ENCODE results near the gene PLIN3. TPM values are rescaled to one million over a fixed set of nuclear protein-coding genes. Genes with fewer than 3 reads are reported as not detected.
"Not testable (repeated sequence)": the region's sequence is repeated elsewhere in the genome, so short reads cannot be mapped to it uniquely, and the experiment has no call there.

Gene PLIN3
- total RNA-seq, 1 donor from 2014 or later: 157 TPM

DNA sequence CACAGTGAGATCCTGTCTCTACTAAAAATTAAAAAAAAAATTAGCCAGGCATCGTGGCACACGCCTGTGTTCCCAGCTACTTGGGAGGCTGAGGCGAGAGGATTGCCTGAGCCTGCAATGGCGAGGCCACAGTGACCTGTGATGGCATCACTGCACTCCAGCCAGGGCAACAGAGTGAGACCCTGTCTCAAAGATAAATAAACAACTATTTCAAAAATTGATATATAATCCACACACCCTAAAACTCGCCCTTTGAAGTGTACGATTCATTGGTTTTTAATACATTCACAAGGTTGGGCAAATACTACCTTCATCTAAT, 23.9 kb downstream of the PLIN3 start:
- H3K4me2 ChIP-seq (ENCODE audit: low read length): no peak overlapping the region
- H3K4me3 ChIP-seq (ENCODE audit: insufficient read depth, low read depth, low read length): no peak overlapping the region
- peaks cover 34% of the 10 kb centered on the region for H3K36me3 ChIP-seq (ENCODE audit: insufficient read depth, low read length)
- H2AFZ ChIP-seq (ENCODE audit: low read depth, low read length): no peak overlapping the region
- FAIRE-seq (no peak), DNase-seq (ENCODE audit: low read depth) (no peak)
- no peaks in the 10 kb centered on the region for H3K27me3 Mint-ChIP-seq (ENCODE audit: low read depth, unreplicated experiment)
- no peak overlapping the region for H3K27ac ChIP-seq (ENCODE audit: low read depth, low read length)
- H3K9me3 Mint-ChIP-seq (ENCODE audit: unreplicated experiment): no peaks in the 10 kb centered on the region
- no peak overlapping the region for H3K9ac ChIP-seq (ENCODE audit: low read length)
- peaks cover 7% of the 10 kb centered on the region for H3K4me1 Mint-ChIP-seq (ENCODE audit: low read depth, unreplicated experiment)
- H3K27ac Mint-ChIP-seq (ENCODE audit: unreplicated experiment): no peak overlapping the region
- H3K36me3 Mint-ChIP-seq (ENCODE audit: low read depth, unreplicated experiment): peaks cover 28% of the 10 kb centered on the region
- peaks cover 7% of the 10 kb centered on the region for H3K4me1 ChIP-seq (ENCODE audit: insufficient read depth, low read length)
- no peak overlapping the region for H3K4me3 Mint-ChIP-seq (ENCODE audit: unreplicated experiment)
- no peaks in the 10 kb centered on the region for H3K9me3 ChIP-seq (ENCODE audit: insufficient read depth, low read depth, low read length)
- H3K79me2 ChIP-seq (ENCODE audit: insufficient read depth, low read length): no peaks in the 10 kb centered on the region
- no peaks in the 10 kb centered on the region for H3K27me3 ChIP-seq (ENCODE audit: insufficient read depth, low read length)
- H4K20me1 ChIP-seq (ENCODE audit: insufficient read depth, low read length): peaks cover 5% of the 10 kb centered on the region
- TF ChIP-seq, protein P1, sequence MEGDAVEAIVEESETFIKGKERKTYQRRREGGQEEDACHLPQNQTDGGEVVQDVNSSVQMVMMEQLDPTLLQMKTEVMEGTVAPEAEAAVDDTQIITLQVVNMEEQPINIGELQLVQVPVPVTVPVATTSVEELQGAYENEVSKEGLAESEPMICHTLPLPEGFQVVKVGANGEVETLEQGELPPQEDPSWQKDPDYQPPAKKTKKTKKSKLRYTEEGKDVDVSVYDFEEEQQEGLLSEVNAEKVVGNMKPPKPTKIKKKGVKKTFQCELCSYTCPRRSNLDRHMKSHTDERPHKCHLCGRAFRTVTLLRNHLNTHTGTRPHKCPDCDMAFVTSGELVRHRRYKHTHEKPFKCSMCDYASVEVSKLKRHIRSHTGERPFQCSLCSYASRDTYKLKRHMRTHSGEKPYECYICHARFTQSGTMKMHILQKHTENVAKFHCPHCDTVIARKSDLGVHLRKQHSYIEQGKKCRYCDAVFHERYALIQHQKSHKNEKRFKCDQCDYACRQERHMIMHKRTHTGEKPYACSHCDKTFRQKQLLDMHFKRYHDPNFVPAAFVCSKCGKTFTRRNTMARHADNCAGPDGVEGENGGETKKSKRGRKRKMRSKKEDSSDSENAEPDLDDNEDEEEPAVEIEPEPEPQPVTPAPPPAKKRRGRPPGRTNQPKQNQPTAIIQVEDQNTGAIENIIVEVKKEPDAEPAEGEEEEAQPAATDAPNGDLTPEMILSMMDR (IDR thresholded peaks at IDR 0.05; ENCODE audit: insufficient read depth, low read depth, low read length): no peak
- TF ChIP-seq EZH2 (IDR thresholded peaks at IDR 0.05; ENCODE audit: insufficient read depth, low read length): no peak

DNA sequence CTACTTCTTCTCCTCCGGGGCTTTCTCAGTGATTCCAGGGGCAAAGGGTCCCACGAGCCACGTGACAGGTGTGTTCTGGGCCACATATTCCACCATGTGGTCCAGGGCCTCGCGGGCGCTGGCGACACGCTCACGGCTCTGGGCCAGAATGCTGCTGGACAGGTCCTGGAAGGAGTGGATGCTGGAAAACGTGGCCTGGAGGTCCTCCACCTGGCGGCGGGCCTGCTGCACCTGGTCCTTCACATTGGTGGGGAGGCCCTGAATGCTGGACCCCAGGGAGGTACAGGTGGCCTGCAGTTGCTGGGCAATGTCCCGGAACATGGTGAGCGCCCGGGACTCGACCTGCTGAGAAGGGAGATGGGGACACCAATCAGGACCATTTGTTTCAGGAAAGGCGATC, 28.3 kb downstream of the PLIN3 start:
- Histone ChIP-seq H3K36me3 (ENCODE audit: insufficient read depth, low read length) (peaks cover 26% of the 10 kb centered on the region), H3K9me3 (ENCODE audit: insufficient read depth, low read depth, low read length) (no peaks in the 10 kb centered on the region), H3K27ac (ENCODE audit: low read depth, low read length) (no peak overlapping the region), H3K27me3 (ENCODE audit: insufficient read depth, low read length) (no peaks in the 10 kb centered on the region), H3K79me2 (ENCODE audit: insufficient read depth, low read length) (no peaks in the 10 kb centered on the region), H3K4me3 (ENCODE audit: insufficient read depth, low read depth, low read length) (no peak overlapping the region), H3K4me2 (ENCODE audit: low read length) (no peak overlapping the region), H4K20me1 (ENCODE audit: insufficient read depth, low read length) (no peaks in the 10 kb centered on the region), H3K4me1 (ENCODE audit: insufficient read depth, low read length) (peaks cover 5% of the 10 kb centered on the region), H3K9ac (ENCODE audit: low read length) (no peak overlapping the region), H2AFZ (ENCODE audit: low read depth, low read length) (no peak overlapping the region)
- FAIRE-seq (no peak), DNase-seq (ENCODE audit: low read depth) (no peak)
- TF ChIP-seq EZH2 (IDR thresholded peaks at IDR 0.05; ENCODE audit: insufficient read depth, low read length): no peak
- TF ChIP-seq, protein P1 (IDR thresholded peaks at IDR 0.05; ENCODE audit: insufficient read depth, low read depth, low read length): no peak
- Mint-ChIP-seq H3K9me3 (ENCODE audit: unreplicated experiment) (no peaks in the 10 kb centered on the region), H3K36me3 (ENCODE audit: low read depth, unreplicated experiment) (peaks cover 35% of the 10 kb centered on the region), H3K4me1 (ENCODE audit: low read depth, unreplicated experiment) (peaks cover 7% of the 10 kb centered on the region), H3K4me3 (ENCODE audit: unreplicated experiment) (no peak overlapping the region), H3K27me3 (ENCODE audit: low read depth, unreplicated experiment) (no peaks in the 10 kb centered on the region), H3K27ac (ENCODE audit: unreplicated experiment) (no peak overlapping the region)

DNA sequence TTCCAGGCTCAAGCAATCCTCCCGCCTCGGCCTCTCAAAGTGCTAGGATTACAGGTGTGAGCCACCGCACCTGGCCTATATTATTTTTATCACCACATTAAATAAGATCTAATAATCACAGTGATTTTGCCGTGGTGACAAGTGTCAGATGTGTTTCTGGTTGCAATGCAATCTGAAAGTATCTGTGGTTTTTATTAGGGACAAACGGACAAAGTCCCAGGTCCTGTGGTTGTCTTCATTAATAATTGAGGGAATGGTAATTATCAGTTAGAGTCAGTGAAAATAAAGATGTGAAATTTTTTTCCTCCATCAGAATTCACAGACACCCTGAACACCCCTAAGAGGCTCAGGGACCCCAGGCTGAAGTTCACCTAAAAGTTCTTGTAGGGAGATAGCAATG, 34.7 kb downstream of the PLIN3 start:
- Mint-ChIP-seq H3K27me3 (ENCODE audit: low read depth, unreplicated experiment) (no peaks in the 10 kb centered on the region), H3K4me3 (ENCODE audit: unreplicated experiment) (no peak overlapping the region), H3K9me3 (ENCODE audit: unreplicated experiment) (no peaks in the 10 kb centered on the region), H3K36me3 (ENCODE audit: low read depth, unreplicated experiment) (peaks cover 7% of the 10 kb centered on the region), H3K27ac (ENCODE audit: unreplicated experiment) (no peak overlapping the region), H3K4me1 (ENCODE audit: low read depth, unreplicated experiment) (no peaks in the 10 kb centered on the region)
- Histone ChIP-seq H4K20me1 (ENCODE audit: insufficient read depth, low read length) (peaks cover 23% of the 10 kb centered on the region), H3K27ac (ENCODE audit: low read depth, low read length) (no peak overlapping the region), H3K79me2 (ENCODE audit: insufficient read depth, low read length) (peaks cover 33% of the 10 kb centered on the region), H2AFZ (ENCODE audit: low read depth, low read length) (no peak overlapping the region), H3K4me3 (ENCODE audit: insufficient read depth, low read depth, low read length) (no peak overlapping the region), H3K9me3 (ENCODE audit: insufficient read depth, low read depth, low read length) (no peaks in the 10 kb centered on the region), H3K9ac (ENCODE audit: low read length) (no peak overlapping the region), H3K36me3 (ENCODE audit: insufficient read depth, low read length) (peaks cover 5% of the 10 kb centered on the region), H3K27me3 (ENCODE audit: insufficient read depth, low read length) (no peaks in the 10 kb centered on the region), H3K4me2 (ENCODE audit: low read length) (no peak overlapping the region), H3K4me1 (ENCODE audit: insufficient read depth, low read length) (peaks cover 11% of the 10 kb centered on the region)
- TF ChIP-seq, protein P1 (IDR thresholded peaks at IDR 0.05; ENCODE audit: insufficient read depth, low read depth, low read length): no peak
- TF ChIP-seq EZH2 (IDR thresholded peaks at IDR 0.05; ENCODE audit: insufficient read depth, low read length): no peak
- no peak for FAIRE-seq
- DNase-seq (ENCODE audit: low read depth): no peak

DNA sequence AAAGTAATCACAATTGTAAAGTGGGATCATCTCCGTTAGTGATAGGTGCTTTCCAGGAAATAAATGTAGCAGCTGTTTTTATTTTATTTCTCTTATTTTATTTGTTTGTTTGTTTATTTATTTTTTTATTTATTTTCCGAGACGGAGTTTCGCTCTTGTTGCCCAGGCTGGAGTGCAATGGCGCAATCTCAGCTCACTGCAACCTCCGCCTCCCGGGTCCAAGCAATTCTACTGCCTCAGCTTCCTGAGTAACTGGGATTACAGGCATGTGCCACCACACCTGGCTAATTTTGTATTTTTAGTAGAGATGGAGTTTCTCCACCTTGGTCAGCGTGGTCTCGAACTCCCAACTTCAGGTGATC, 35.5 kb downstream of the PLIN3 start:
- not testable (repeated sequence) for H3K9me3 ChIP-seq (ENCODE audit: insufficient read depth, low read depth, low read length); H3K36me3 ChIP-seq (ENCODE audit: insufficient read depth, low read length); H3K9me3 Mint-ChIP-seq (ENCODE audit: unreplicated experiment); FAIRE-seq; H3K27me3 ChIP-seq (ENCODE audit: insufficient read depth, low read length); H3K36me3 Mint-ChIP-seq (ENCODE audit: low read depth, unreplicated experiment); H3K4me1 Mint-ChIP-seq (ENCODE audit: low read depth, unreplicated experiment); H3K27ac Mint-ChIP-seq (ENCODE audit: unreplicated experiment); H3K27me3 Mint-ChIP-seq (ENCODE audit: low read depth, unreplicated experiment); DNase-seq (ENCODE audit: low read depth)
- H3K4me3 Mint-ChIP-seq (ENCODE audit: unreplicated experiment): peak overlapping the region; percentile 76
- peak overlapping the region; percentile 100 for H3K4me2 ChIP-seq (ENCODE audit: low read length)
- H4K20me1 ChIP-seq (ENCODE audit: insufficient read depth, low read length): peaks cover 25% of the 10 kb centered on the region
- peak overlapping the region; percentile 64 for H3K27ac ChIP-seq (ENCODE audit: low read depth, low read length)
- H2AFZ ChIP-seq (ENCODE audit: low read depth, low read length): peak overlapping the region; percentile 84
- H3K4me3 ChIP-seq (ENCODE audit: insufficient read depth, low read depth, low read length): peak overlapping the region; percentile 73
- H3K9ac ChIP-seq (ENCODE audit: low read length): peak overlapping the region; percentile 89
- peaks cover 11% of the 10 kb centered on the region for H3K4me1 ChIP-seq (ENCODE audit: insufficient read depth, low read length)
- peaks cover 35% of the 10 kb centered on the region for H3K79me2 ChIP-seq (ENCODE audit: insufficient read depth, low read length)

Data from astrocyte (in vitro differentiated cells and primary cell).